NCI-H2029 (cell line): ENCODE data around the gene SDR42E2.
"Not testable (repeated sequence)": the region's sequence is repeated elsewhere in the genome, so short reads cannot be mapped to it uniquely, and the experiment has no call there.

Experiments
- DNase-seq: peaks from one replicate; lab custom pipeline; 2025; lab: John Stamatoyannopoulos, UW

Gene SDR42E2

GRCh38 chr16:22161999-22162655 lies at the start of gene SDR42E2:
Gene SDR42E2 (plus strand): TSS chr16:22162506. CDS start chr16:22165583, 3,077 bp downstream.
- DNase-seq: no peak

- no peak for DNase-seq
These were observed 46.1 kb upstream of the SDR42E2 start for GRCh38 chr16:22116095-22116700.

- DNase-seq: no peak
These were observed 44.7 kb upstream of the SDR42E2 start for GRCh38 chr16:22117609-22118008.

- no peak for DNase-seq
These were observed 41.9 kb upstream of the SDR42E2 start for GRCh38 chr16:22120440-22120839.

GRCh38 chr16:22122239-22122638 lies 40.1 kb upstream of the SDR42E2 start:
- DNase-seq: no peak

GRCh38 chr16:22123146-22123545 lies 39.2 kb upstream of the SDR42E2 start:
- DNase-seq: no peak

- no peak for DNase-seq
These were observed 38.4 kb upstream of the SDR42E2 start for GRCh38 chr16:22123759-22124490.

- DNase-seq: no peak
These were observed 37.6 kb upstream of the SDR42E2 start for GRCh38 chr16:22124583-22125284.

GRCh38 chr16:22126037-22126558 lies 36.2 kb upstream of the SDR42E2 start:
- no peak for DNase-seq

- DNase-seq: not testable (repeated sequence)
These were observed 33.8 kb upstream of the SDR42E2 start for GRCh38 chr16:22128537-22128936.

- no peak for DNase-seq
These were observed 31.8 kb upstream of the SDR42E2 start for GRCh38 chr16:22130528-22130927.

- DNase-seq: no peak
These were observed 29.5 kb upstream of the SDR42E2 start for GRCh38 chr16:22132801-22133200.

- DNase-seq: no peak
These were observed 23.8 kb upstream of the SDR42E2 start for GRCh38 chr16:22138482-22138881.

GRCh38 chr16:22139008-22139407 lies 23.3 kb upstream of the SDR42E2 start:
- DNase-seq: peak; percentile 8

GRCh38 chr16:22139732-22140131 lies 22.6 kb upstream of the SDR42E2 start:
- DNase-seq: no peak

- DNase-seq: no peak
These were observed 20.5 kb upstream of the SDR42E2 start for GRCh38 chr16:22141767-22142166.

GRCh38 chr16:22144520-22144919 lies 17.8 kb upstream of the SDR42E2 start:
- DNase-seq: no peak

- DNase-seq: no peak
These were observed 14.5 kb upstream of the SDR42E2 start for GRCh38 chr16:22147853-22148252.

- no peak for DNase-seq
These were observed 10.9 kb upstream of the SDR42E2 start for GRCh38 chr16:22151246-22151998.

GRCh38 chr16:22152316-22152715 lies 10.0 kb upstream of the SDR42E2 start:
- DNase-seq: no peak

GRCh38 chr16:22153078-22153477 lies 9.2 kb upstream of the SDR42E2 start:
- not testable (repeated sequence) for DNase-seq

GRCh38 chr16:22161401-22161800 lies 905 bp upstream of the SDR42E2 start:
- DNase-seq: no peak
